DND-41 (cell line): Measurements from ENCODE around the gene VLDLR.

ENCODE experiments used
- ATAC-seq: fragments of 200-7000 bp; cut with Tn5 transposase; 3 replicates; pipeline ENCODE4 v1.9.1; 2021; ENCODE audit warnings: low read depth; ENCODE audit not compliant: insufficient read depth
- DNase-seq: peaks from one replicate; pipeline ENCODE4 v3.0.0-alpha.2; 2020
- H2AFZ ChIP-seq: 2 replicates; pipeline ENCODE4 v1.6.0; 2012; ENCODE audit warnings: low read depth, low read length
- H3K27ac ChIP-seq: 2 replicates; pipeline ENCODE4 v1.5.1; 2012; ENCODE audit warnings: low read length, inconsistent platforms
- H3K27me3 ChIP-seq: fragments of 200-600 bp; sonication (generic); 2 replicates; pipeline ENCODE4 v1.6.0; 2012; ENCODE audit warnings: low read length, mild to moderate bottlenecking, inconsistent platforms; ENCODE audit not compliant: insufficient read depth, poor library complexity
- H3K36me3 ChIP-seq: 2 replicates; pipeline ENCODE4 v1.5.1; 2012; ENCODE audit warnings: low read length, inconsistent platforms; ENCODE audit not compliant: insufficient read depth
- H3K4me1 ChIP-seq: 2 replicates; pipeline ENCODE4 v1.5.1; 2012; ENCODE audit warnings: mild to moderate bottlenecking, low read length; ENCODE audit not compliant: insufficient read depth
- H3K4me2 ChIP-seq: 2 replicates; pipeline ENCODE4 v1.6.0; 2012; ENCODE audit warnings: mild to moderate bottlenecking, moderate library complexity, low read length, inconsistent platforms; ENCODE audit not compliant: insufficient read depth
- H3K4me3 ChIP-seq, 2 experiments: fragments of 200-600 bp in 1 of 2; shearing (Covaris generic) in 1 of 2; 2 replicates each; pipeline ENCODE4 v1.5.1; 2012 to 2016; ENCODE audit warnings: inconsistent platforms in 2 of 2, low read length in 2 of 2, mild to moderate bottlenecking in 2 of 2, low read depth in 1 of 2, moderate library complexity in 1 of 2
- H3K79me2 ChIP-seq: 2 replicates; pipeline ENCODE4 v1.6.0; 2012; ENCODE audit warnings: low read length, inconsistent platforms; ENCODE audit not compliant: insufficient read depth
- H3K9ac ChIP-seq: 2 replicates; pipeline ENCODE4 v1.6.0; 2012; ENCODE audit warnings: low read depth, mild to moderate bottlenecking, inconsistent platforms, low read length, moderate library complexity
- H3K9me3 ChIP-seq: 2 replicates; pipeline ENCODE4 v1.5.1; 2012; ENCODE audit warnings: low read length, moderate library complexity, mild to moderate bottlenecking, inconsistent platforms; ENCODE audit not compliant: insufficient read depth, severe bottlenecking
- H4K20me1 ChIP-seq: 2 replicates; pipeline ENCODE4 v1.6.0; 2012; ENCODE audit warnings: low read length; ENCODE audit not compliant: insufficient read depth
- EZH2 ChIP-seq: IDR thresholded peaks from 3 replicates; pipeline ENCODE4 v1.6.1; 2012; ENCODE audit warnings: borderline replicate concordance, low read depth, mild to moderate bottlenecking, moderate library complexity, low read length, inconsistent platforms; ENCODE audit not compliant: severe bottlenecking
- TF ChIP-seq, protein P1 (sequence below): IDR thresholded peaks from 2 replicates; pipeline ENCODE4 v1.5.1; 2012; ENCODE audit warnings: borderline replicate concordance, low read length, moderate library complexity, mild to moderate bottlenecking; ENCODE audit not compliant: poor library complexity, severe bottlenecking; ENCODE audit errors: extremely low read depth

The VLDLR gene

DNA sequence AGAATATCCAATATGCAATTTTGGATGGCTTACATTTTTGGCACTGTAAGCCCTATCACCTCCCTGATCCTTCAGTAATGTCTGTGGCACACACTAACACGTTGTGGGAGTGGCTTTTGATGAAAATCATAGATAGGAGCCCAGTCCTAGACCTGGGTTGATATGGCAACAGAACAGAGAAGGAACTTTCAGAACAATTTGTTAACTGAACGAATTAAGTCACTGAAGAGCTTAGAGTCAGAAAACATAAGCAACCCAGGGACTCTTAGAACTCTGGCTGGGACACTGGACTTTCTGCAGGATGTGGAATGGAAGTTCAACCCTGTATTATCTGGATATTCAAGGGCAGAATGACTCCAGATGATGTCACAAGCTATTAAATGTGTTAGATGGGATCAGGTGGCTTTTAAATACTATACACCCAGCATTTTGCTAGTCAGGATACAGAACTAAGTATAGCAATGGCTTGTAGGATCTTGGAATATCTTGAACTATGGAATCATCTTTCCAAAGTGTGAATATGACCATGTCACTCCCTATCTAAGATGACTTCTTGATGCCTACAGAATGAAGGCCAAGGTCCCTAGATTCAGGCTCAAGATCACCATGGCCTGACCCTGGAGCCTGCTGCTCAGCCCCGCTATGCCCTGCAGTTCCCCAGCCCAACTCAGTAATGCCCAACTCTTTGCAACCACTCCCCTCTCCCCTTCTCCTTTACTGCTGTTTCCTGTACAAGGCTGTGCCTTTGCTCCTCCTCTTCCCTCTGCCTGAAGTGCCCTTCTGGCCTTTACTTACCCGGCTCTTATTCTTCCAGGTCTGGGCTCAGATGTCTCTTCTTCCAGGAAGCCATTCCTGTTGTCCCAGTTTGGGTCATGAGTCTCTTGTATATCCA lies 42.8 kb downstream of the VLDLR start:
- Histone ChIP-seq H3K4me2 (no peak overlapping the region), H3K27me3 (no peaks in the 10 kb centered on the region), H3K36me3 (no peaks in the 10 kb centered on the region), H3K9ac (no peak overlapping the region), H2AFZ (no peak overlapping the region), H3K27ac (no peak overlapping the region), H3K4me1 (peaks cover 11% of the 10 kb centered on the region), H4K20me1 (no peaks in the 10 kb centered on the region), H3K9me3 (no peaks in the 10 kb centered on the region), H3K4me3 (no peak overlapping the region), H3K79me2 (no peaks in the 10 kb centered on the region)
- DNase-seq (no peak), ATAC-seq (peak; percentile 59; the same call in 2 of the 3 replicates)
- TF ChIP-seq, protein P1, sequence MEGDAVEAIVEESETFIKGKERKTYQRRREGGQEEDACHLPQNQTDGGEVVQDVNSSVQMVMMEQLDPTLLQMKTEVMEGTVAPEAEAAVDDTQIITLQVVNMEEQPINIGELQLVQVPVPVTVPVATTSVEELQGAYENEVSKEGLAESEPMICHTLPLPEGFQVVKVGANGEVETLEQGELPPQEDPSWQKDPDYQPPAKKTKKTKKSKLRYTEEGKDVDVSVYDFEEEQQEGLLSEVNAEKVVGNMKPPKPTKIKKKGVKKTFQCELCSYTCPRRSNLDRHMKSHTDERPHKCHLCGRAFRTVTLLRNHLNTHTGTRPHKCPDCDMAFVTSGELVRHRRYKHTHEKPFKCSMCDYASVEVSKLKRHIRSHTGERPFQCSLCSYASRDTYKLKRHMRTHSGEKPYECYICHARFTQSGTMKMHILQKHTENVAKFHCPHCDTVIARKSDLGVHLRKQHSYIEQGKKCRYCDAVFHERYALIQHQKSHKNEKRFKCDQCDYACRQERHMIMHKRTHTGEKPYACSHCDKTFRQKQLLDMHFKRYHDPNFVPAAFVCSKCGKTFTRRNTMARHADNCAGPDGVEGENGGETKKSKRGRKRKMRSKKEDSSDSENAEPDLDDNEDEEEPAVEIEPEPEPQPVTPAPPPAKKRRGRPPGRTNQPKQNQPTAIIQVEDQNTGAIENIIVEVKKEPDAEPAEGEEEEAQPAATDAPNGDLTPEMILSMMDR, result no peak
- TF ChIP-seq EZH2, result no peak

DNA sequence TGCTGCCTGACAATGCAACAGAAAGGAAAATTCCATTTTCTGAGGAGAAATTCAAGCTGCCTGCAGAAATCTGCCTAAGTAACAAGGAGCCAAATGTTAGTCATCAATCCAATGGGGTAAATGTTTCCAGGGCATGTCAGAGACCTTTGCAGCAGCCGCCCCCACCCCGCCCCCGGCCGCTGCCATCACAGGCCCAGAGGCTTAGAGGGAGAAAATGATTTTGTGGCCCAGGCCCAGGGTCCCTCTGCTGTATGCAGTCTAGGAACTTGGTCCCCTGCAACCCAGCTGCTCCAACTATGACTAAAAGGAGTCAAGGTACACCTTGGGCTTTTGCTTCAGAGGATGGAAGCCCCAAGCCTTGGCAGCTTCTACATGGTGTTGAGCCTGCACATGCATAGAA lies 45.0 kb downstream of the VLDLR start:
- TF ChIP-seq EZH2, result no peak
- TF ChIP-seq, protein P1, result no peak
- Histone ChIP-seq H3K4me2 (no peak overlapping the region), H3K4me1 (peaks cover 11% of the 10 kb centered on the region), H2AFZ (no peak overlapping the region), H3K9ac (no peak overlapping the region), H3K27me3 (no peaks in the 10 kb centered on the region), H3K9me3 (no peaks in the 10 kb centered on the region), H4K20me1 (no peaks in the 10 kb centered on the region), H3K4me3 (no peak overlapping the region), H3K36me3 (no peaks in the 10 kb centered on the region), H3K27ac (no peak overlapping the region), H3K79me2 (no peaks in the 10 kb centered on the region)
- no peak for ATAC-seq
- no peak for DNase-seq

DNA sequence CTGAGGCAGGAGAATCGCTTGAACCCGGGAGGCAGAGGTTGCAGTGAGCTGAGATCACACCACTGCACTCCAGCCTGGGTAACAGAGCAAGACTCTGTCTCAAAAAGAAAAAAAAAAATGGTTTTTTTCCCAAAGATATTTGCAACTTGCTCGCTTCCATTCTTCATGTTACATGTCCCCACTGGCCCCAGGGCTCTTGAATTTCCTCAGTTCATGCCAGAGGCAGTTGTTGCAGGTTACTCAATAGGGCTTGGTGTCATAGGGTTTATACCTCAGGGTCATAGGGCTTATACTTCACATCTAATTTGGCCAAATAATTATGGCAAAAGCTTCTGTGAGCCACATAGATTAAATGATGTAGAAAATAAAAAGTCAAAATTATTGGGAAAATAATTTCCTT lies 51.6 kb downstream of the VLDLR start:
- Histone ChIP-seq H3K9me3 (no peaks in the 10 kb centered on the region), H3K4me3 (no peak overlapping the region), H4K20me1 (no peaks in the 10 kb centered on the region), H3K4me1 (no peaks in the 10 kb centered on the region), H3K9ac (no peak overlapping the region), H3K27me3 (no peaks in the 10 kb centered on the region), H3K27ac (no peak overlapping the region), H3K4me2 (no peak overlapping the region), H3K79me2 (no peaks in the 10 kb centered on the region), H2AFZ (no peak overlapping the region), H3K36me3 (no peaks in the 10 kb centered on the region)
- DNase-seq (no peak), ATAC-seq (no peak)
- TF ChIP-seq, protein P1, result no peak
- no peak for TF ChIP-seq EZH2
